ENCODE data around the gene TFF1. TPM values are rescaled to one million over a fixed set of nuclear protein-coding genes. Genes with fewer than 3 reads are reported as not detected.
A peak's percentile ranks its signal among the peaks of the same experiment; 100 is the strongest.

TFF1 gene
- total and polyA plus RNA-seq, 2 donors: 2.4 TPM; not detected in 1

GRCh38 chr21:42403611-42404231 lies 37.4 kb upstream of the TFF1 start, which contains the start of gene UBASH3A:
UBASH3A (plus strand) TSS chr21:42403902; CDS start chr21:42403946, 44 bp downstream.
- peaks cover 0 to 3% of the 10 kb centered on the region in 2 donors for H3K9me3 ChIP-seq (ENCODE audit: control insufficient read depth in 2 of 2, insufficient read depth in 1 of 2, low read length in 1 of 2)
- H3K27me3 ChIP-seq (ENCODE audit: control insufficient read depth in 2 of 2, insufficient read depth in 1 of 2, low read length in 1 of 2): no peaks in the 10 kb centered on the region
- H3K27ac ChIP-seq (ENCODE audit: low read depth in 1 of 2, low read length in 1 of 2): peak within 1 kb of the TSS; percentile 93 to 97
- peak within 1 kb of the TSS; percentile 70 to 72 for H3K4me3 ChIP-seq (ENCODE audit: low read length in 2 of 2)
- DNase-seq (ENCODE audit: low read depth in 6 of 9, low spot score in 9 of 9): peak in 7 of 9 donors; percentile 68 to 92 (median 78)
- H3K36me3 ChIP-seq (ENCODE audit: control insufficient read depth in 2 of 2, insufficient read depth in 2 of 2, low read length in 1 of 2): peaks cover 9 to 21% of the 10 kb centered on the region in 2 donors
- peaks cover 24 to 61% of the 10 kb centered on the region in 2 donors for H3K4me1 ChIP-seq (ENCODE audit: control insufficient read depth in 2 of 2, insufficient read depth in 2 of 2, low read length in 2 of 2)
- 16% methylated on average over 21 of the region's 21 CpGs for WGBS

- Histone ChIP-seq H3K4me3 (ENCODE audit: low read length in 2 of 2) (no peak overlapping the region), H3K27me3 (ENCODE audit: control insufficient read depth in 2 of 2, insufficient read depth in 1 of 2, low read length in 1 of 2) (no peaks in the 10 kb centered on the region), H3K9me3 (ENCODE audit: control insufficient read depth in 2 of 2, insufficient read depth in 1 of 2, low read length in 1 of 2) (peaks cover 0 to 3% of the 10 kb centered on the region in 2 donors), H3K27ac (ENCODE audit: low read depth in 1 of 2, low read length in 1 of 2) (no peak overlapping the region), H3K4me1 (ENCODE audit: control insufficient read depth in 2 of 2, insufficient read depth in 2 of 2, low read length in 2 of 2) (peaks cover 27 to 67% of the 10 kb centered on the region in 2 donors), H3K36me3 (ENCODE audit: control insufficient read depth in 2 of 2, insufficient read depth in 2 of 2, low read length in 1 of 2) (peaks cover under 1 to 4% of the 10 kb centered on the region in 2 donors)
- 79% methylated on average over 2 of the region's 2 CpGs for WGBS
- no peak for DNase-seq (ENCODE audit: low read depth in 6 of 9, low spot score in 9 of 9)
These were observed 35.5 kb upstream of the TFF1 start for GRCh38 chr21:42401820-42402251.

DNA sequence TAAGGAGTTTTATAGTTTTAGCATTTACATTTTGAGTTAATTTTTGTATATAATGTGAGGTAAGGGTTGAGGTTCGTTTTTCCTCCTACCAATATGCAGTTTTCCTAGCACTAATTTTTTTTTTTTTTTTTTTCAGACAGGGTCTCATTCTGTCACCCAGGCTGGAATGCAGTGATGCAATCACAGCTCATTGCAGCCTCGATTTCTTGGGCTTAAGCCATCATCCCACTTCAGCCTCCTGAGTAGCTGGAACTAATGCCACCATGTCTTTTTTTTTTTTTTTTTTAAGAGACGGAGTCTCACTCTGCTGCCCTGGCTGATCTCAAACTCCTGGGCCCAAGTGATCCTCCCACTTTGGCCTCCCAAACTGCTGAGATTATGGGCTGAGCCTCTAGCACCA lies 34.8 kb upstream of the TFF1 start:
- no peaks in the 10 kb centered on the region for H3K36me3 ChIP-seq (ENCODE audit: control insufficient read depth in 2 of 2, insufficient read depth in 2 of 2, low read length in 1 of 2)
- no peak overlapping the region for H3K27ac ChIP-seq (ENCODE audit: low read depth in 1 of 2, low read length in 1 of 2)
- WGBS: 92% methylated on average over 3 of the region's 3 CpGs
- H3K9me3 ChIP-seq (ENCODE audit: control insufficient read depth in 2 of 2, insufficient read depth in 1 of 2, low read length in 1 of 2): peaks cover 0 to 3% of the 10 kb centered on the region in 2 donors
- H3K4me3 ChIP-seq (ENCODE audit: low read length in 2 of 2): no peak overlapping the region
- DNase-seq (ENCODE audit: low read depth in 6 of 9, low spot score in 9 of 9): no peak
- peaks cover 20 to 61% of the 10 kb centered on the region in 2 donors for H3K4me1 ChIP-seq (ENCODE audit: control insufficient read depth in 2 of 2, insufficient read depth in 2 of 2, low read length in 2 of 2)
- no peaks in the 10 kb centered on the region for H3K27me3 ChIP-seq (ENCODE audit: control insufficient read depth in 2 of 2, insufficient read depth in 1 of 2, low read length in 1 of 2)

DNA sequence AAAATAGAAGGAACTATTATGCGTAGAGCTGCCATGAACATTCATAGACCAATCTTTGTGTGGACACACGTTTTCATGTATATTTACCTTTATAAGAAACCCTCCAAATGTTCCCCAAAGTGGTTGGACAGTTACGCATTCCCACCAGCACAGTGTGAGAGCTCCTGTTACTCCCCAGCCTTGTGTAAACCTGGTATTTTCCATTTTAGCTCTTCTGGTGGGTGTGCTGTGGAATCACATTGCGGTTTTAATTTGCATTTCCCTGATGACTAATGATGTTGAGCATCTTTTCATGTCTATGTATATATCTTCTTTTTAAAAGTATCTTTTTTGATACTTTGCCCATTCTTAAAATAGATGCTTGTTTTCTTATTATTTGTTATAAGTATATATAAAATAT lies 34.2 kb upstream of the TFF1 start:
- H3K4me1 ChIP-seq (ENCODE audit: control insufficient read depth in 2 of 2, insufficient read depth in 2 of 2, low read length in 2 of 2): peaks cover 19 to 55% of the 10 kb centered on the region in 2 donors
- H3K36me3 ChIP-seq (ENCODE audit: control insufficient read depth in 2 of 2, insufficient read depth in 2 of 2, low read length in 1 of 2): no peaks in the 10 kb centered on the region
- H3K4me3 ChIP-seq (ENCODE audit: low read length in 2 of 2): no peak overlapping the region
- H3K27me3 ChIP-seq (ENCODE audit: control insufficient read depth in 2 of 2, insufficient read depth in 1 of 2, low read length in 1 of 2): no peaks in the 10 kb centered on the region
- WGBS: 94% methylated on average over 4 of the region's 4 CpGs
- H3K27ac ChIP-seq (ENCODE audit: low read depth in 1 of 2, low read length in 1 of 2): no peak overlapping the region
- DNase-seq (ENCODE audit: low read depth in 6 of 9, low spot score in 9 of 9): no peak
- peaks cover 0 to 3% of the 10 kb centered on the region in 2 donors for H3K9me3 ChIP-seq (ENCODE audit: control insufficient read depth in 2 of 2, insufficient read depth in 1 of 2, low read length in 1 of 2)

GRCh38 chr21:42398436-42399028 lies 32.2 kb upstream of the TFF1 start:
- Histone ChIP-seq H3K36me3 (ENCODE audit: control insufficient read depth in 2 of 2, insufficient read depth in 2 of 2, low read length in 1 of 2) (no peaks in the 10 kb centered on the region), H3K27me3 (ENCODE audit: control insufficient read depth in 2 of 2, insufficient read depth in 1 of 2, low read length in 1 of 2) (no peaks in the 10 kb centered on the region), H3K4me1 (ENCODE audit: control insufficient read depth in 2 of 2, insufficient read depth in 2 of 2, low read length in 2 of 2) (peaks cover 19 to 40% of the 10 kb centered on the region in 2 donors), H3K27ac (ENCODE audit: low read depth in 1 of 2, low read length in 1 of 2) (no peak overlapping the region), H3K9me3 (ENCODE audit: control insufficient read depth in 2 of 2, insufficient read depth in 1 of 2, low read length in 1 of 2) (peaks cover 0 to 3% of the 10 kb centered on the region in 2 donors), H3K4me3 (ENCODE audit: low read length in 2 of 2) (no peak overlapping the region)
- no peak for DNase-seq (ENCODE audit: low read depth in 6 of 9, low spot score in 9 of 9)
- 94% methylated on average over 12 of the region's 12 CpGs for WGBS

- Histone ChIP-seq H3K4me3 (ENCODE audit: low read length in 2 of 2) (no peak overlapping the region), H3K36me3 (ENCODE audit: control insufficient read depth in 2 of 2, insufficient read depth in 2 of 2, low read length in 1 of 2) (no peaks in the 10 kb centered on the region)
These were observed 31.5 kb upstream of the TFF1 start for GRCh38 chr21:42397746-42398394.

DNA sequence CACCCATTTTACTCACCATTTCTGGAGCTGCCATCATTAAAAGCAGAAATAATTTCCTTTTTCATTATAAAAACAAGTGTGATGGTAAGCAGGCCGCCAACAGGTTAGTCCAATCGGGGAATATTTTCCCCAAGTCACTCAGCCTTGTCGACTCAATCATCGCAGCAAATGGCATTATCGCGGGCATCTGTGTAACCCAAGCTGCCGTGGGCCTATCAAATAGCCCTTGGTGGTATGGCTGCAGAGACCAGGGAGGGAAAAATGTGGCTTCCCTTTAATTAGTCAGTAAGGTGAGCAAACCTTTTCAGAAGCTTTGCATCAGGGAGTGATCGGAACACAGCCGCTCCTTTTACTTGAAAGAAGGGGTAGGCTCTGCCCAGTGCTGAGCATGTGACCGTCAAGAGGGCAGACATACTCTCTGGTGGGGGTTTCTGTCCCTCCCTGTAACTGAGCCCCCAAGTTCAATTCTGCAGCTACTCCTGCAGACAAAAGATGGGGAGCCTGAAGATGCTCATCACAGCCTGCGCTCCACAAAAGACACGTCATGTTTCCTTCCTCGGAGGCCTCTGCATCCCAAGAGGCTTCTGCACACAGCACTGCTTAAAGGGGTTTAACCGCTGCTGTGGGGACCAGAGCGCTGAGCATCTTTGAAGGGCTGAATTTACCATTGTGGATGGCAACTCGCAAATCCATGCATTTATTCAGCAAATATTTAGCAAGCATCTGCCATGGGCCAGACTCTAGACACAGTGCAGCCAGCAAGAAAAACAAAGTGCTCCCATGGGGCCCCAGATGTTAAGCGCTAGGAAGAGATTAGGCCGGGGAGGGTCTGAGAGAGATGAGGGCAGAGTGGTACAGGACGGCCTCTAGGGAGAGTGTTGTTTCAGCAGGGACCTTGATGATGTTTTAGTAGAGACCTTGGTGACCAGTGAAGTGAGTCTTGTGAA lies 30.7 kb upstream of the TFF1 start:
- 94% methylated on average over 19 of the region's 19 CpGs for WGBS
- peaks cover 23 to 39% of the 10 kb centered on the region in 2 donors for H3K4me1 ChIP-seq (ENCODE audit: control insufficient read depth in 2 of 2, insufficient read depth in 2 of 2, low read length in 2 of 2)
- no peak for DNase-seq (ENCODE audit: low read depth in 6 of 9, low spot score in 9 of 9)
- no peaks in the 10 kb centered on the region for H3K36me3 ChIP-seq (ENCODE audit: control insufficient read depth in 2 of 2, insufficient read depth in 2 of 2, low read length in 1 of 2)
- H3K9me3 ChIP-seq (ENCODE audit: control insufficient read depth in 2 of 2, insufficient read depth in 1 of 2, low read length in 1 of 2): peaks cover 0 to 3% of the 10 kb centered on the region in 2 donors
- H3K27me3 ChIP-seq (ENCODE audit: control insufficient read depth in 2 of 2, insufficient read depth in 1 of 2, low read length in 1 of 2): no peaks in the 10 kb centered on the region
- no peak overlapping the region for H3K27ac ChIP-seq (ENCODE audit: low read depth in 1 of 2, low read length in 1 of 2)
- no peak overlapping the region for H3K4me3 ChIP-seq (ENCODE audit: low read length in 2 of 2)

More at GRCh38 chr21:42397746-42398394, 31.5 kb upstream of the TFF1 start:
- H3K27me3 ChIP-seq (ENCODE audit: control insufficient read depth in 2 of 2, insufficient read depth in 1 of 2, low read length in 1 of 2): no peaks in the 10 kb centered on the region
- DNase-seq (ENCODE audit: low read depth in 6 of 9, low spot score in 9 of 9): no peak
- no peak overlapping the region for H3K27ac ChIP-seq (ENCODE audit: low read depth in 1 of 2, low read length in 1 of 2)
- WGBS: 86% methylated on average over 14 of the region's 14 CpGs
- H3K9me3 ChIP-seq (ENCODE audit: control insufficient read depth in 2 of 2, insufficient read depth in 1 of 2, low read length in 1 of 2): peaks cover 0 to 3% of the 10 kb centered on the region in 2 donors
- peaks cover 19 to 39% of the 10 kb centered on the region in 2 donors for H3K4me1 ChIP-seq (ENCODE audit: control insufficient read depth in 2 of 2, insufficient read depth in 2 of 2, low read length in 2 of 2)

DNA sequence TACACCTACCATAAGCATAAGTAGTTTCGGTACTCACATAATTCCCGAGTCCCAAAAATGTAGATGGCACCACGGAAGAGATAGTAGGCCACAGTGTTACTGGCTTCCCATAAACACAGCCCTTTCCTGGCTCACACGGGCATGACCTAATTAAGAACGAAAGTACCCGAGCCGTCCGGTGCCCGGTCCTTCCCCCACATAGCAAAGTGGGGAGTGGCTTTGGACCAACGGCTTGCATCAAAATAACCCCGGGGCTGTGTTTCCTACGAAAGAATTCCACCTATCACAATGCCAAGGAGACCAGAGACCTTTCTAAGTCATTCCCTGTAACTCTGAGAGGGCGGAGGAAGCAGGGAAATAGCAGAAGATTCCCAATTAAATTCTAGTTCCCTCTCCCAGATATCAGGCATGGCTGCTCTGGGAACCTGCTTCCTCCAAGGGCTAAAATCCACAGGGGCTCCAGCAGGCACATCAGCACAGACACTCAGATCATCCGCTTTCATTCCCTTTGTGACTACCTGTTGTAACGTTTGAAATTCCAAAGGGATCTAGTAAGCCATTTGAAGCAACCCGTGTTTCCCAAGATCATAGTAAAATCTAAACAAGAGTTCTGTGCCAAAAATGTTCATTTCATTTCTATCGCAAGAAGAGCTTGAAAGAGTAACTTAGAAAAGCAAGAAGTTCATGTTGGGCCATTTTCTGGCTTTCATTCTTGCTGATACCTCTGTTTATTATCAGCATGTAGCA lies 29.7 kb upstream of the TFF1 start, which contains the start of gene TMPRSS3:
TMPRSS3 (minus strand) TSS at position 148 of the 747 bp plus-strand sequence. CDS start 635 bp downstream, outside the sequence.
- WGBS: 97% methylated on average over 17 of the region's 17 CpGs

More for the DNA sequence above, 29.7 kb upstream of the TFF1 start, which contains the start of gene TMPRSS3:
- no peak for DNase-seq (ENCODE audit: low read depth in 6 of 9, low spot score in 9 of 9)
- peaks cover 25 to 48% of the 10 kb centered on the region in 2 donors for H3K4me1 ChIP-seq (ENCODE audit: control insufficient read depth in 2 of 2, insufficient read depth in 2 of 2, low read length in 2 of 2)
- no peaks in the 10 kb centered on the region for H3K36me3 ChIP-seq (ENCODE audit: control insufficient read depth in 2 of 2, insufficient read depth in 2 of 2, low read length in 1 of 2)
- no peak within 1 kb of the TSS for H3K27ac ChIP-seq (ENCODE audit: low read depth in 1 of 2, low read length in 1 of 2)
- H3K4me3 ChIP-seq (ENCODE audit: low read length in 2 of 2): no peak within 1 kb of the TSS
- H3K9me3 ChIP-seq (ENCODE audit: control insufficient read depth in 2 of 2, insufficient read depth in 1 of 2, low read length in 1 of 2): no peaks in the 10 kb centered on the region
- H3K27me3 ChIP-seq (ENCODE audit: control insufficient read depth in 2 of 2, insufficient read depth in 1 of 2, low read length in 1 of 2): no peaks in the 10 kb centered on the region
